ENCODE results near the gene HTR1E. TPM values are rescaled to one million over a fixed set of nuclear protein-coding genes. Genes with fewer than 3 reads are reported as not detected.
"Not testable (repeated sequence)": the region's sequence is repeated elsewhere in the genome, so short reads cannot be mapped to it uniquely, and the experiment has no call there.

The HTR1E gene
- total and polyA plus RNA-seq, 10 of the 15 experiments (the other 5 are each of a cell fraction or from before 2014, with no cell fraction given), result not detected

DNA sequence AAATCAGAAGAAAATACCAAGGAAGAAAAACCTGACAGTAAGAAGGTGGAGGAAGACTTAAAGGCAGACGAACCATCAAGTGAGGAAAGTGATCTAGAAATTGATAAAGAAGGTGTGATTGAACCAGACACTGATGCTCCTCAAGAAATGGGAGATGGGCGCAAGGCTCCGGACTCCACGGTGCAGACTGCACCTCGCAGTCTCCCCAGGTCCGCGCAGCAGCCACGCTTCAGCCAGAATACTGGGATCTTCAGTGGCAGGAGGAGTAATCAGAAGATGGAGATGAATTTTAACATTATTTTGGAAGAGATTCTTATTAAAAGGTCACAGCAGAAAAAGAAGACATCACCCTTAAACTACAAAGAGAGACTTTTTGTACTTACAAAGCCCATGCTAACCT is 40.1 kb upstream of the HTR1E start:
- H3K79me2 ChIP-seq (ENCODE audit: control insufficient read depth, insufficient read depth, low read length); ATAC-seq; H3K9ac ChIP-seq (ENCODE audit: control insufficient read depth, insufficient read depth, low read length); intact Hi-C loops (cut with micrococcal nuclease; ENCODE audit: unreplicated experiment); H3K4me2 ChIP-seq (ENCODE audit: control insufficient read depth, insufficient read depth); H3K9me3 ChIP-seq (replicated peaks; ENCODE audit: control insufficient read depth, insufficient read depth, low read length); CTCF ChIA-PET; H3K4me1 ChIP-seq (ENCODE audit: control insufficient read depth, insufficient read depth, low read length); H3K27ac ChIP-seq (ENCODE audit: control insufficient read depth, insufficient read depth); H3K36me3 ChIP-seq (ENCODE audit: control insufficient read depth in 2 of 2, insufficient read depth in 2 of 2, low read length in 1 of 2); BruUV-seq (replicated peaks); DNase-seq (ENCODE audit: low read depth, low spot score); H4K20me1 ChIP-seq (ENCODE audit: control insufficient read depth, insufficient read depth); H3K27me3 ChIP-seq (replicated peaks in 1 of 2; ENCODE audit: control insufficient read depth in 2 of 2, insufficient read depth in 2 of 2, low read length in 1 of 2); RAD21 ChIA-PET (ENCODE audit: unreplicated experiment); SMC1A ChIA-PET (ENCODE audit: uncharacterized antibody, unreplicated experiment); POLR2A ChIA-PET; H3K4me3 ChIP-seq; FAIRE-seq; H2AFZ ChIP-seq (ENCODE audit: control insufficient read depth, low read depth, low read length); in situ Hi-C loops (cut with MboI): not testable (repeated sequence)
- 71% methylated on average over 8 of the region's 8 CpGs for WGBS (ENCODE audit: insufficient coverage, insufficient replicate concordance, low lambda C conversion rate, missing lambda C conversion rate)

DNA sequence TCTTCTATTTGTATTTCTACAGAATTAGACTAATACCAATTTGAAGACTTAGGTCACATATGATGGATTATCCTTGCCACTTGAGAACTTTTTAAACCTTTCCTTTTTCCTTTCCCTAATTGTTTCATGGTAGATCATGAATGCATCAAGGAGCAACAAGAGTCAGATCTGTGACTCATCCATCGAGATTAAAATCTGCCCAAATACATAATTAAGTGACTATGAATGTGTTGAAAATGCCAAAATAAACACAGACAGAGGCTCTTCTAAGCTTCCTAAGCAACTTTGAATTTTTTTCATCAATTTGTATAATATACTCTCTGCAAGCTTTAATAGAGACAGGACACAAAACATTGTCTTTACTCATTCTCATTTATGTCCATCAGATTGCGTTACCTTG is 23.5 kb upstream of the HTR1E start:
- TF ChIP-seq BCL11A (IDR thresholded peaks at IDR 0.05; ENCODE audit: low read depth, low read length) (no peak), PAX8 (IDR thresholded peaks at IDR 0.05) (no peak), IKZF2 (IDR thresholded peaks at IDR 0.05) (no peak), MTA3 (IDR thresholded peaks at IDR 0.05; ENCODE audit: borderline replicate concordance, low read length) (no peak), SMC3 (IDR thresholded peaks at IDR 0.05; ENCODE audit: borderline replicate concordance, low read length) (no peak), HDGF (IDR thresholded peaks at IDR 0.05) (no peak), CBFB (IDR thresholded peaks at IDR 0.05; ENCODE audit: low read depth) (no peak), LARP7 (IDR thresholded peaks at IDR 0.05) (no peak), HDAC6 (IDR thresholded peaks at IDR 0.05; ENCODE audit: unreplicated experiment) (no peak), NR2C1 (IDR thresholded peaks at IDR 0.05) (no peak), CBX3 (IDR thresholded peaks at IDR 0.05; ENCODE audit: borderline replicate concordance, low read depth) (no peak)
- TF ChIP-seq, protein P1, sequence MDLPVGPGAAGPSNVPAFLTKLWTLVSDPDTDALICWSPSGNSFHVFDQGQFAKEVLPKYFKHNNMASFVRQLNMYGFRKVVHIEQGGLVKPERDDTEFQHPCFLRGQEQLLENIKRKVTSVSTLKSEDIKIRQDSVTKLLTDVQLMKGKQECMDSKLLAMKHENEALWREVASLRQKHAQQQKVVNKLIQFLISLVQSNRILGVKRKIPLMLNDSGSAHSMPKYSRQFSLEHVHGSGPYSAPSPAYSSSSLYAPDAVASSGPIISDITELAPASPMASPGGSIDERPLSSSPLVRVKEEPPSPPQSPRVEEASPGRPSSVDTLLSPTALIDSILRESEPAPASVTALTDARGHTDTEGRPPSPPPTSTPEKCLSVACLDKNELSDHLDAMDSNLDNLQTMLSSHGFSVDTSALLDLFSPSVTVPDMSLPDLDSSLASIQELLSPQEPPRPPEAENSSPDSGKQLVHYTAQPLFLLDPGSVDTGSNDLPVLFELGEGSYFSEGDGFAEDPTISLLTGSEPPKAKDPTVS (IDR thresholded peaks at IDR 0.05; ENCODE audit: low read depth, low read length), result no peak
- TF ChIP-seq, protein P2, sequence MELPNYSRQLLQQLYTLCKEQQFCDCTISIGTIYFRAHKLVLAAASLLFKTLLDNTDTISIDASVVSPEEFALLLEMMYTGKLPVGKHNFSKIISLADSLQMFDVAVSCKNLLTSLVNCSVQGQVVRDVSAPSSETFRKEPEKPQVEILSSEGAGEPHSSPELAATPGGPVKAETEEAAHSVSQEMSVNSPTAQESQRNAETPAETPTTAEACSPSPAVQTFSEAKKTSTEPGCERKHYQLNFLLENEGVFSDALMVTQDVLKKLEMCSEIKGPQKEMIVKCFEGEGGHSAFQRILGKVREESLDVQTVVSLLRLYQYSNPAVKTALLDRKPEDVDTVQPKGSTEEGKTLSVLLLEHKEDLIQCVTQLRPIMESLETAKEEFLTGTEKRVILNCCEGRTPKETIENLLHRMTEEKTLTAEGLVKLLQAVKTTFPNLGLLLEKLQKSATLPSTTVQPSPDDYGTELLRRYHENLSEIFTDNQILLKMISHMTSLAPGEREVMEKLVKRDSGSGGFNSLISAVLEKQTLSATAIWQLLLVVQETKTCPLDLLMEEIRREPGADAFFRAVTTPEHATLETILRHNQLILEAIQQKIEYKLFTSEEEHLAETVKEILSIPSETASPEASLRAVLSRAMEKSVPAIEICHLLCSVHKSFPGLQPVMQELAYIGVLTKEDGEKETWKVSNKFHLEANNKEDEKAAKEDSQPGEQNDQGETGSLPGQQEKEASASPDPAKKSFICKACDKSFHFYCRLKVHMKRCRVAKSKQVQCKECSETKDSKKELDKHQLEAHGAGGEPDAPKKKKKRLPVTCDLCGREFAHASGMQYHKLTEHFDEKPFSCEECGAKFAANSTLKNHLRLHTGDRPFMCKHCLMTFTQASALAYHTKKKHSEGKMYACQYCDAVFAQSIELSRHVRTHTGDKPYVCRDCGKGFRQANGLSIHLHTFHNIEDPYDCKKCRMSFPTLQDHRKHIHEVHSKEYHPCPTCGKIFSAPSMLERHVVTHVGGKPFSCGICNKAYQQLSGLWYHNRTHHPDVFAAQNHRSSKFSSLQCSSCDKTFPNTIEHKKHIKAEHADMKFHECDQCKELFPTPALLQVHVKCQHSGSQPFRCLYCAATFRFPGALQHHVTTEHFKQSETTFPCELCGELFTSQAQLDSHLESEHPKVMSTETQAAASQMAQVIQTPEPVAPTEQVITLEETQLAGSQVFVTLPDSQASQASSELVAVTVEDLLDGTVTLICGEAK (IDR thresholded peaks at IDR 0.05; ENCODE audit: borderline replicate concordance), result no peak

More for the DNA sequence above, 23.5 kb upstream of the HTR1E start:
- no TSS peak for BruUV-seq (replicated peaks)
- H3K9ac ChIP-seq (ENCODE audit: control insufficient read depth, insufficient read depth, low read length), result no peak overlapping the region
- in situ Hi-C loops (cut with MboI), result no loop called here
- ATAC-seq (no peak), DNase-seq (ENCODE audit: low read depth, low spot score) (no peak), FAIRE-seq (no peak)
- intact Hi-C loops (cut with micrococcal nuclease; ENCODE audit: unreplicated experiment), result no loop called here
- ChIA-PET SMC1A (ENCODE audit: uncharacterized antibody, unreplicated experiment) (interaction anchor here (1.3 kb wide), 1 partner anchor 20 kb away, joined by 3 read pairs; no protein-coding TSS in a partner anchor), RAD21 (ENCODE audit: unreplicated experiment) (no interaction called here), POLR2A (no interaction called here), CTCF (no interaction called here)
- no peaks in the 10 kb centered on the region for H3K27me3 ChIP-seq (replicated peaks in 1 of 2; ENCODE audit: control insufficient read depth in 2 of 2, insufficient read depth in 2 of 2, low read length in 1 of 2)
- H3K79me2 ChIP-seq (ENCODE audit: control insufficient read depth, insufficient read depth, low read length), result no peaks in the 10 kb centered on the region
- WGBS (ENCODE audit: insufficient coverage, insufficient replicate concordance, low lambda C conversion rate, missing lambda C conversion rate), result 24% methylated on average over 2 of the region's 2 CpGs
- H3K36me3 ChIP-seq (ENCODE audit: control insufficient read depth in 2 of 2, insufficient read depth in 2 of 2, low read length in 1 of 2), result no peaks in the 10 kb centered on the region
- no peak overlapping the region for H3K4me2 ChIP-seq (ENCODE audit: control insufficient read depth, insufficient read depth)
- no peaks in the 10 kb centered on the region for H3K9me3 ChIP-seq (replicated peaks; ENCODE audit: control insufficient read depth, insufficient read depth, low read length)
- no peak overlapping the region for H2AFZ ChIP-seq (ENCODE audit: control insufficient read depth, low read depth, low read length)
- H3K27ac ChIP-seq (ENCODE audit: control insufficient read depth, insufficient read depth), result no peak overlapping the region
- H4K20me1 ChIP-seq (ENCODE audit: control insufficient read depth, insufficient read depth), result no peaks in the 10 kb centered on the region
- H3K4me3 ChIP-seq, result no peak overlapping the region
- no peaks in the 10 kb centered on the region for H3K4me1 ChIP-seq (ENCODE audit: control insufficient read depth, insufficient read depth, low read length)

All from GM12878 (cell line).